B cell (primary cell): ENCODE measurements around the gene PRM2.

Experiments used
- CTCF ChIP-seq: fragments of 200-600 bp; IDR thresholded peaks from one replicate; pipeline ENCODE4 v1.8.0; 2022; ENCODE audit warnings: antibody characterized with exemption, mild to moderate bottlenecking
- EZH2 ChIP-seq: IDR thresholded peaks from 2 replicates; pipeline ENCODE4 v1.6.1; 2012; ENCODE audit warnings: borderline replicate concordance, low read depth, mild to moderate bottlenecking, moderate library complexity, low read length; ENCODE audit not compliant: insufficient read depth, poor library complexity, severe bottlenecking

- TF ChIP-seq EZH2 (no peak), CTCF (no peak)
These were observed 43.2 kb downstream of the PRM2 start for GRCh38 chr16:11232852-11233726.
